GM12874 (cell line): ENCODE data around the gene CFAP97D2.

Experiments used
- TF ChIP-seq, protein P1 (sequence below): IDR thresholded peaks from 2 replicates; pipeline ENCODE4 v1.5.1; 2011; ENCODE audit warnings: low read depth, mild to moderate bottlenecking, control low read depth, low read length, moderate library complexity; ENCODE audit not compliant: insufficient read depth

The CFAP97D2 gene

GRCh38 chr13:114211446-114212157, 32.5 kb downstream of the CFAP97D2 start:
- TF ChIP-seq, protein P1, sequence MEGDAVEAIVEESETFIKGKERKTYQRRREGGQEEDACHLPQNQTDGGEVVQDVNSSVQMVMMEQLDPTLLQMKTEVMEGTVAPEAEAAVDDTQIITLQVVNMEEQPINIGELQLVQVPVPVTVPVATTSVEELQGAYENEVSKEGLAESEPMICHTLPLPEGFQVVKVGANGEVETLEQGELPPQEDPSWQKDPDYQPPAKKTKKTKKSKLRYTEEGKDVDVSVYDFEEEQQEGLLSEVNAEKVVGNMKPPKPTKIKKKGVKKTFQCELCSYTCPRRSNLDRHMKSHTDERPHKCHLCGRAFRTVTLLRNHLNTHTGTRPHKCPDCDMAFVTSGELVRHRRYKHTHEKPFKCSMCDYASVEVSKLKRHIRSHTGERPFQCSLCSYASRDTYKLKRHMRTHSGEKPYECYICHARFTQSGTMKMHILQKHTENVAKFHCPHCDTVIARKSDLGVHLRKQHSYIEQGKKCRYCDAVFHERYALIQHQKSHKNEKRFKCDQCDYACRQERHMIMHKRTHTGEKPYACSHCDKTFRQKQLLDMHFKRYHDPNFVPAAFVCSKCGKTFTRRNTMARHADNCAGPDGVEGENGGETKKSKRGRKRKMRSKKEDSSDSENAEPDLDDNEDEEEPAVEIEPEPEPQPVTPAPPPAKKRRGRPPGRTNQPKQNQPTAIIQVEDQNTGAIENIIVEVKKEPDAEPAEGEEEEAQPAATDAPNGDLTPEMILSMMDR, result no peak

GRCh38 chr13:114212158-114212495, 33.1 kb downstream of the CFAP97D2 start:
- TF ChIP-seq, protein P1, result no peak

DNA sequence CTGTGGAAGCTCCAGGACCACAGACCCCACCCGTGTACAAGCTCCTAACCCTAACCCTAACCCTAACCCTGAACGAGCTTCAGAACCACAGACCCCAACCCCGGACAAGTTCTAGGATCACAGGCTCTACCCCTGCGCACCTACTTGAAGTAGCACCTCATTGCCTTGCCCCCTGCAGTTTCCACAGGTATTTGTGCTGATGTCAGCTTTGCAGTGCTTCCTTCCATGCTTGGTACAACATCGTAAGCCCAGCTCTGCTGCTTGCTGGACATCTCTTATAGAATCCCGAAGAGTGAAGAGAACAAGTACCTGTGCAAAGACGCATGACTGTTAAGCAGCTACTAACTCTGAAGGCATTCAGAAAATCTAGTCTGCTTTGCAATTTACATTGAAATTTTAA, 34.9 kb downstream of the CFAP97D2 start:
- TF ChIP-seq, protein P1, result no peak

DNA sequence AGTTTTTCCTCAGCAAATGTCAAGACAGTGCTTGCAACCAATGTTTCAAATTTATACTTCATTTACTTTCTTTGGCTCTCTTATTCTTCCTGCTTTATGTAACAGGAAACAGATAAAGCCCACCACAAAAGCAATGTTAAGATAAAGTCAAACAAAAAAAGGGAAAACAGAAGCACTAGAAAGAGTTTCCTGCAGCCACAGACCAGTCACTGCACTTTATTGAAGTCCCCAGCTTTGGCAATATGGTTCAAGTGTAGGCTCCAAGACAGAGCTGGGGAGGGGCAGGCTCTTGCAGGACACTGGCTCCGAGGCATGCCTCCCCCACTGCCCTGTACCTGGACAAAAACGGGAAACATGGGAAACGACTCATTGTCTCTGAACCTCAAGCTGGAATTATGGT, 40.3 kb downstream of the CFAP97D2 start:
- TF ChIP-seq, protein P1, result no peak

DNA sequence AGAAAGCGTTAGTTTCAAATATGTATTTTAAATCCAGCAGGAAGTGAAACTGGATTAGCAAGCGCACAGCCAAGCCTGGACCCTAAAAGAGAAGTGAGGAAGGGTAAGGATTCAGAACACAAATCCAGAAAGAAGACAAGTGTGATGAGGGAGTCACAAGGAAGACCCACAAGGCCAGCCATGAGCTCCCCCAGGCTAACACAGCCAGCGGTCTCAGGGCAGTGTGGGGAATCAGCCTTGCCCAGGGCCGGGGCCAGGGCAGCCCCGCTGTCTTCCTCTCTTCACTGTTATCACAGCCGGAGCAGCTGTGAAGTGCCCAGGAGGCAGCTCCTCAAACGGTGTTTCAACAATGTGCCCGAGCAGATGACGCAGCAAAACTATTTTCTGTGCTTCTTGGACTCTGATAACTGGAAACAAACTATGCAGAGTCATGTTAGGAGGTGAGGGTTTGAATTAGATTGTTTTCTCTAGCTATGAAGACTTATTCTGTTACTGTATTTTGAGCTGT, 43.5 kb downstream of the CFAP97D2 start:
- TF ChIP-seq, protein P1, result no peak

DNA sequence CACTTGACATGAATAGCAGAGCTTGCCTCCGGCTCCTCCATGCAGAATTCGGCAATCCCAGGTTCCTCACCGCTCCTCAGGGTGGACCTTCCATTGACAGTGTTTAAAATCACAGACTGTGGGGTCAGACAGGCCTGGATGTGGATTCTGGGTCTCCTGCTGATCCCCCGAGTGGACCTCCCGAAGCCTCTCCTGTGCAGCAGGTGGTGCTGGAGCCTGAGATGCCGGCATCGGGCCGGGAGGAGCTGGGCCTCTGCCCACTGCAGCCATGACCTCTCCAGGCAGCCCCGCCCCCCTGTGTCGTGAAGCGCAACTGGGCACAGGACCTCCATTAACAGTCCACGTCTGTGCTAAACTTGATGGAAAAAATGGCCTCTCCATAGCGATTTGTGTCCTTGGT, 45.1 kb downstream of the CFAP97D2 start:
- TF ChIP-seq, protein P1, result no peak

GRCh38 chr13:114225610-114226009, 46.6 kb downstream of the CFAP97D2 start:
- TF ChIP-seq, protein P1, result no peak

DNA sequence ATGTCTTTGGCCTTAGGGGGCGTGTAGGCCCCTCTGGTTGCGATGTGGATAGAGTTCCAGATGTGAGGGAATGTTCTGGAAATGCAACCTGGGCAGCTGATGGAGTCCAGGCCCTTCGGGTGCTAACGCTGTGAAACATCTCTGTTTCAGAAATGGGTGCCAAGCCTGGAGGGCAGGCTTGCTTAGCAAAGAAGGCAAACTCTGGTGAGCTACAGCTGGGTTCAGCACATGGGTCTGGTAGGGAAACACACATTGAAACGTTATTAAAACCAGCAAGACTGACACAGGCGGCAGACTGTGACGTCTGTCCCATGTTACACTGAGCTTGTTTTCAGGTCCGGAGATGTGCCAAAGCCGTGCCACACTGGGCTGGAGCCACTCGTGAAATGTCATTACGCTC, 47.0 kb downstream of the CFAP97D2 start:
- TF ChIP-seq, protein P1, result no peak
